Kidney (tissue), 14 donors: ENCODE measurements around the gene PLG. TPM values are rescaled to one million over a fixed set of nuclear protein-coding genes. Genes with fewer than 3 reads are reported as not detected.

Experiments
- DNase-seq, 5 donors: peaks; one replicate each; pipeline ENCODE4 v3.0.0-alpha.2; 2013 to 2020
- FAIRE-seq: peaks from 2 replicates; lab custom pipeline; 2012; peaks lifted over from hg19 to GRCh38; lab: Jason Lieb, UNC
- H3K27ac ChIP-seq, 2 donors: one replicate each; pipeline ENCODE4 v1.7.0; 2013; ENCODE audit warnings: low read depth in 2 of 2, low read length in 2 of 2, inconsistent platforms in 1 of 2
- H3K27me3 ChIP-seq: one replicate; pipeline ENCODE4 v1.7.1; 2013; ENCODE audit warnings: low read length, inconsistent platforms; ENCODE audit not compliant: control insufficient read depth, insufficient read depth
- H3K36me3 ChIP-seq, 3 donors: one replicate each; pipeline versions ENCODE4 v1.7.0 to v1.7.1; 2013; ENCODE audit warnings: low read length in 3 of 3, control low read depth in 1 of 3, inconsistent platforms in 1 of 3; ENCODE audit not compliant: insufficient read depth in 3 of 3, control insufficient read depth in 2 of 3
- H3K4me1 ChIP-seq, 3 donors: one replicate each; pipeline versions ENCODE4 v1.7.0 to v1.7.1; 2013; ENCODE audit warnings: low read length in 3 of 3, inconsistent platforms in 1 of 3, low read depth in 1 of 3; ENCODE audit not compliant: control insufficient read depth in 2 of 3, insufficient read depth in 2 of 3
- H3K4me3 ChIP-seq, 3 donors: one replicate each; pipeline versions ENCODE4 v1.7.0 to v1.8.1; 2013; ENCODE audit warnings: low read length in 3 of 3, control low read depth in 1 of 3, inconsistent platforms in 1 of 3
- H3K9ac ChIP-seq, 3 donors: one replicate each; pipeline versions ENCODE4 v1.7.0 to v1.7.1; 2013; ENCODE audit warnings: low read length in 3 of 3, control low read depth in 1 of 3, inconsistent platforms in 1 of 3
- H3K9me3 ChIP-seq, 3 donors: one replicate each; pipeline versions ENCODE4 v1.7.0 to v1.7.1; 2013; ENCODE audit warnings: low read length in 3 of 3, control low read depth in 1 of 3, inconsistent platforms in 1 of 3; ENCODE audit not compliant: control insufficient read depth in 2 of 3, insufficient read depth in 1 of 3
- intact Hi-C: fragments of 100-400 bp; cut with DNase I; formaldehyde crosslinking; loops from one replicate; pipeline ENCODE4 v1.11.1; 2022
- polyA plus RNA-seq: library from polyadenylated mRNA; stranded (reverse); fragments of 350-450 nt; fragmentation: Illumina TruSeq; extraction: RNeasy Lipid Tissue Mini Kit (QIAGEN cat#74804); gene quantifications from one replicate; pipeline ENCODE4 v1.2.3, GENCODE V29; 2014; ENCODE audit warnings: low read depth, low replicate concordance; ENCODE audit not compliant: insufficient read depth
- total RNA-seq: library from RNA; stranded (reverse); fragmentation: NEBNext Ultra II Directional; extraction: Animal tissue kit (Norgen Biotek cat#: 25700); gene quantifications from one replicate; pipeline ENCODE4 v1.2.1, GENCODE V29; 2021
- TF ChIP-seq, protein P1 (sequence below): IDR thresholded peaks from 3 replicates; pipeline ENCODE4 v1.5.1; 2012; ENCODE audit warnings: mild to moderate bottlenecking, moderate library complexity, borderline replicate concordance; ENCODE audit not compliant: insufficient read depth; ENCODE audit errors: extremely low read depth
- donor health status: control.
- donor health status: control.
- donor health status: control.
- donor health status: control.
- donor health status: control.
- donor health status: DM: yes; HTN: yes; CAD: no.
- donor health status: Normal renal cell carcinoma (clear cell type).

PLG gene
- total and polyA plus RNA-seq, 2 donors from 2014 or later = 2.4 to 211 TPM

DNA sequence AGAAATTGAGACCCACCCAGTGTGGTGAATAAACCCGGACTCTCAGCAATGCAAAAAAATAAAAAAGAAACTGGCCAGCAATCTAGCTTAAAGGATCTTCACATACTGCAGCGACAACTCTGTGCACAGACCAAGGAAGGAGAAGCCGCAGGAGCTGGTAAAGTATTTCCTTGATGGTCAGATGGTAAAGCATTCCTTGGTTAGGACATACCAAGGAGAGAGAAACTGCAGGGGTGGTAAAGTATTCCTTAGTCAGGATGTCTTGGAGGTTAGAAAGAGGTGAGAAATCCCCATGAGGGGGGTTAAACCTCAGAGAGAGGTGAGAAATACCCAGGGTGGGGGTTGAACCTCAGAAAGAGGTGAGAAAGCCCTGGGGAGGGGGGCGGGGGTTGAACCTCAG, 86.8 kb downstream of the PLG start:
- TF ChIP-seq, protein P1, sequence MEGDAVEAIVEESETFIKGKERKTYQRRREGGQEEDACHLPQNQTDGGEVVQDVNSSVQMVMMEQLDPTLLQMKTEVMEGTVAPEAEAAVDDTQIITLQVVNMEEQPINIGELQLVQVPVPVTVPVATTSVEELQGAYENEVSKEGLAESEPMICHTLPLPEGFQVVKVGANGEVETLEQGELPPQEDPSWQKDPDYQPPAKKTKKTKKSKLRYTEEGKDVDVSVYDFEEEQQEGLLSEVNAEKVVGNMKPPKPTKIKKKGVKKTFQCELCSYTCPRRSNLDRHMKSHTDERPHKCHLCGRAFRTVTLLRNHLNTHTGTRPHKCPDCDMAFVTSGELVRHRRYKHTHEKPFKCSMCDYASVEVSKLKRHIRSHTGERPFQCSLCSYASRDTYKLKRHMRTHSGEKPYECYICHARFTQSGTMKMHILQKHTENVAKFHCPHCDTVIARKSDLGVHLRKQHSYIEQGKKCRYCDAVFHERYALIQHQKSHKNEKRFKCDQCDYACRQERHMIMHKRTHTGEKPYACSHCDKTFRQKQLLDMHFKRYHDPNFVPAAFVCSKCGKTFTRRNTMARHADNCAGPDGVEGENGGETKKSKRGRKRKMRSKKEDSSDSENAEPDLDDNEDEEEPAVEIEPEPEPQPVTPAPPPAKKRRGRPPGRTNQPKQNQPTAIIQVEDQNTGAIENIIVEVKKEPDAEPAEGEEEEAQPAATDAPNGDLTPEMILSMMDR = no peak
- no peaks in the 10 kb centered on the region for H3K36me3 ChIP-seq
- H3K4me1 ChIP-seq = no peaks in the 10 kb centered on the region
- H3K27ac ChIP-seq = no peak overlapping the region
- no peak overlapping the region for H3K9ac ChIP-seq
- intact Hi-C loops = no loop called here
- H3K4me3 ChIP-seq = no peak overlapping the region
- DNase-seq (no peak), FAIRE-seq (no peak)
- H3K27me3 ChIP-seq = no peaks in the 10 kb centered on the region
- H3K9me3 ChIP-seq = no peaks in the 10 kb centered on the region

DNA sequence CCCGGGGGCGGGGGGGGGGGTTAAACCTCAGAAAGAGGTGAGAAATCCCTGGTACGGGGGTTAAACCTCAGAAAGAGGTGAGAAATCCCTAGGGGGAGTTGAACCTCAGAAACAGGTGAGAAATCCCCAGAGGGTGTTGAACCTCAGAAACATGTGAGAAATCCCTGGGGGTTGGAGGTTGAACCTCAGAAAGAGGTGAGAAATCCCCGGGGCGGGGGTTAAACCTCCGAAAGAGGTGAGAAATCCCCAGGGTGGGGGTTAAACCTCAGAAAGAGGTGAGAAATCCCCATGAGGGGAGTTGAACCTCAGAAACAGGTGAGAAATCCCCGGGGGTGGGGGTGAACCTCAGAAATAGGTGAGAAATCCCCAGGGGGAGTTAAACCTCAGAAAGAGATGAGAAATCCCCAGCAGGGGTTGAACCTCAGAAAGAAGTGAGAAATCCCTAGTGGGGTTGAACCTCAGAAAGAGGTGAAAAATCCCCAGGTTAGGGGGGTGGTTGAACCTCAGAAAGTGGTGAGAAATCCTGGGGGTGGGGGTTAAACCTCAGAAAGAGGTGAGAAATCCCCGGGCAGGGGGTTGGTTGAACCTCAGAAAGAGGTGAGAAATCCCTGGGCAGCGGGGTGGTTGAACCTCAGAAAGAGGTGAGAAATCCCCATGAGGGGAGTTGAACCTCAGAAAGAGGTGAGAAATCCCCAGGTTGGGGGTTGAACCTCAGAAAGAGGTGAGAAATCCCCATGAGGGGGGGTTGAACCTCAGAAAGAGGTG, 87.4 kb downstream of the PLG start:
- FAIRE-seq = no peak
- no peaks in the 10 kb centered on the region for H3K27me3 ChIP-seq
- TF ChIP-seq, protein P1 = no peak
- H3K36me3 ChIP-seq = no peaks in the 10 kb centered on the region
- H3K4me3 ChIP-seq = no peak overlapping the region
- H3K9me3 ChIP-seq = no peaks in the 10 kb centered on the region
- no peak overlapping the region for H3K27ac ChIP-seq
- H3K9ac ChIP-seq = no peak overlapping the region
- H3K4me1 ChIP-seq = no peaks in the 10 kb centered on the region
- DNase-seq = no peak
- intact Hi-C loops = no loop called here

DNA sequence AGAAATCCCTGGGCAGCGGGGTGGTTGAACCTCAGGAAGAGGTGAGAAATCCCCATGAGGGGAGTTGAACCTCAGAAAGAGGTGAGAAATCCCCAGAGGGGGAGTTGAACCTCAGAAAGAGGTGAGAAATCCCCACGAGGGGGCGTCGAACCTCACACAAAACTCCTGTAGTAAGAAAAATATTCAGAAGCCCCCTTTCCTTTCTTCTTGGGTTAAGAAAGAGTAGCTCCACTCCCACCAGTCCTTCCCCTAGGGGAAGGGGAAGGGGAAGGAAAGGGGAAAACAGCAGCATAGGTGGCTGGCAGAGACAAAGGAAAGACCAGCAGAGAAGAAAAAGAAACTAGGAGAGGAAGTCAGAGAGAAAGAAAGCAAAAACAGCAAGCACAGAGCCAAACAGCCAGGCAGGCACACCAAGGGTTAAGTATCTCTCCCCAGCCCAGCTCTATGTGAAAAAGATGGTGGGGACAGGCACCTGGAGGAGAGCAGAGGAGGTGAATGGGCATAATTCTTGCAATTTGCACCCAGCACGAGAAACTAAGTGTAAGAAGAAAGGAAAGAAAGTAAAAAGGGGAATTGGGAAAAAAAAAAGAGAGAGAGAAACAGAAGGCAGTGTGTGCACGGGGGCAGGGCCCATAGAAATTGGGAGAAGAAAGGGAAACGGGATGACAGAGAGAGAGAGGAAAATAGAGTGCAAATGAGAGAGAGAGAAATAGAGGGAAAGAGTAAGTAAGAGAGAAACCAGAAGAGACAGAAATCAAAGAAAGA, 88.2 kb downstream of the PLG start:
- DNase-seq = no peak
- no peaks in the 10 kb centered on the region for H3K27me3 ChIP-seq
- FAIRE-seq = no peak
- intact Hi-C loops = no loop called here
- no peaks in the 10 kb centered on the region for H3K4me1 ChIP-seq
- H3K4me3 ChIP-seq = peak overlapping the region in 1 of 3 donors; percentile 25
- H3K9ac ChIP-seq = no peak overlapping the region
- H3K9me3 ChIP-seq = no peaks in the 10 kb centered on the region
- H3K36me3 ChIP-seq = no peaks in the 10 kb centered on the region
- no peak overlapping the region for H3K27ac ChIP-seq
- TF ChIP-seq, protein P1 = no peak
